ENCODE results near the gene CYTH1. TPM values are rescaled to one million over a fixed set of nuclear protein-coding genes. Genes with fewer than 3 reads are reported as not detected.

CYTH1 gene
- total RNA-seq, 2 experiments from 2014 or later, result 73.0 to 148 TPM

DNA sequence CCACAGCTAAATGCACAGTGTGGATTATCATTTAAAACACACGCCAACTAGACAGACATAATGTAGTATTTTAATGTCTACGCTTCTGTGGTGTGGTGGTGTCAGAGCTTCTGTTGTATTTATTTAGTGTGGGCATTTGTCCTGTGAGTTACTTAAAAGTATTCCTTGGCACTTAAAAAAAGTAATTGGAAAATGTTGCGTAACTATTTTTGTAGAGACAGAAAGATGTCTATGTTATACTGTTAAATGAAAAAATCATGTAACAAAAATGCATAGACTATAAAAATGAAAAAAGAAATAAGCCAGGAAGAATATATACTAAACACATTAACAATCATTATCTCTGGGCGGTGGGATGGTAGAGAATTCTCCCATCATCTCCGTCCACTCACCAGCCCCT, 39.2 kb downstream of the CYTH1 start:
- DNase-seq (ENCODE audit: low spot score), result no peak
- H4K20me1 ChIP-seq (ENCODE audit: insufficient read depth, low read length), result peaks cover 4% of the 10 kb centered on the region; the same call in 1 of the 2 replicates
- no peak overlapping the region for H2AFZ ChIP-seq (ENCODE audit: low read length)
- peaks cover 94% of the 10 kb centered on the region for H3K79me2 ChIP-seq (ENCODE audit: insufficient read depth, low read depth, low read length)
- TF ChIP-seq CTCF (conservative IDR thresholded peaks at IDR 0.05; ENCODE audit: low read length) (no peak), EZH2phosphoT487 (IDR thresholded peaks at IDR 0.05; ENCODE audit: borderline replicate concordance, low read depth, low read length) (no peak)
- POLR2A ChIA-PET, result interaction anchor here (0.8 to 11.3 kb wide), 8 partner anchors 9 to 34 kb away, joined by 3 to 127 read pairs (median 8); no protein-coding TSS in a partner anchor
- intact Hi-C loops (cut with micrococcal nuclease; ENCODE audit: unreplicated experiment), result no loop called here
- H3K4me3 ChIP-seq (ENCODE audit: low read depth, low read length, poor library complexity, severe bottlenecking), result no peak overlapping the region
- CTCF ChIA-PET (ENCODE audit: unreplicated experiment), result interaction anchor here (0.6 to 1.5 kb wide), 4 partner anchors 13 to 36 kb away, joined by 3 to 5 read pairs (median 4); no protein-coding TSS in a partner anchor
- no peak overlapping the region for H3K27ac ChIP-seq (ENCODE audit: low read depth, low read length, poor library complexity, severe bottlenecking)
- 0 out of 2 replicates have a peak overlapping the region, but pooled peaks have one; percentile 4 for H3K4me2 ChIP-seq (ENCODE audit: low read length)
- no peaks in the 10 kb centered on the region for H3K9me3 ChIP-seq (ENCODE audit: low read length)
- no TSS peak for BruUV-seq (replicated peaks)
- peaks cover 100% of the 10 kb centered on the region for H3K4me1 ChIP-seq (ENCODE audit: insufficient read depth, low read length, poor library complexity, severe bottlenecking)
- H3K36me3 ChIP-seq (ENCODE audit: insufficient read depth, low read length), result no peaks in the 10 kb centered on the region
- H3K9me2 ChIP-seq (ENCODE audit: insufficient read depth, low read length), result no peaks in the 10 kb centered on the region

GRCh38 chr17:78741644-78742284, 40.3 kb downstream of the CYTH1 start:
- Histone ChIP-seq H4K20me1 (ENCODE audit: insufficient read depth, low read length) (peaks cover 4% of the 10 kb centered on the region; the same call in 1 of the 2 replicates), H3K36me3 (ENCODE audit: insufficient read depth, low read length) (no peaks in the 10 kb centered on the region), H3K4me3 (ENCODE audit: low read depth, low read length, poor library complexity, severe bottlenecking) (peak overlapping the region; percentile 20), H3K9me2 (ENCODE audit: insufficient read depth, low read length) (no peaks in the 10 kb centered on the region), H2AFZ (ENCODE audit: low read length) (no peak overlapping the region; the same call in 1 of the 2 replicates), H3K79me2 (ENCODE audit: insufficient read depth, low read depth, low read length) (peaks cover 94% of the 10 kb centered on the region), H3K4me2 (ENCODE audit: low read length) (peak overlapping the region; percentile 93), H3K4me1 (ENCODE audit: insufficient read depth, low read length, poor library complexity, severe bottlenecking) (peaks cover 100% of the 10 kb centered on the region), H3K9me3 (ENCODE audit: low read length) (no peaks in the 10 kb centered on the region), H3K27ac (ENCODE audit: low read depth, low read length, poor library complexity, severe bottlenecking) (peak overlapping the region; percentile 90)
- POLR2A ChIA-PET, result interaction anchor here (0.8 to 11.3 kb wide), 11 partner anchors 8 to 32 kb away, joined by 3 to 127 read pairs (median 8); no protein-coding TSS in a partner anchor
- BruUV-seq (replicated peaks), result no TSS peak
- CTCF ChIA-PET (ENCODE audit: unreplicated experiment), result interaction anchor here (1.0 to 1.1 kb wide), 3 partner anchors 20 to 33 kb away, joined by 3 to 4 read pairs (median 3); no protein-coding TSS in a partner anchor
- intact Hi-C loops (cut with micrococcal nuclease; ENCODE audit: unreplicated experiment), result no loop called here
- TF ChIP-seq EZH2phosphoT487 (IDR thresholded peaks at IDR 0.05; ENCODE audit: borderline replicate concordance, low read depth, low read length), result no peak
- no peak for DNase-seq (ENCODE audit: low spot score)

- H3K4me2 ChIP-seq (ENCODE audit: low read length), result peak overlapping the region; percentile 93
- intact Hi-C loops (cut with micrococcal nuclease; ENCODE audit: unreplicated experiment), result loop anchor here (1.0 to 10.0 kb wide), 4 partner anchors 17 to 1275 kb away; no protein-coding TSS in a partner anchor
- H3K36me3 ChIP-seq (ENCODE audit: insufficient read depth, low read length), result no peaks in the 10 kb centered on the region
- H3K9me3 ChIP-seq (ENCODE audit: low read length), result no peaks in the 10 kb centered on the region
- peak overlapping the region; percentile 82 for H3K4me3 ChIP-seq (ENCODE audit: low read depth, low read length, poor library complexity, severe bottlenecking)
- peak overlapping the region; percentile 90 for H3K27ac ChIP-seq (ENCODE audit: low read depth, low read length, poor library complexity, severe bottlenecking)
- DNase-seq (ENCODE audit: low spot score), result peak; percentile 84
- TF ChIP-seq CTCF (conservative IDR thresholded peaks at IDR 0.05; ENCODE audit: low read length) (no peak), EZH2phosphoT487 (IDR thresholded peaks at IDR 0.05; ENCODE audit: borderline replicate concordance, low read depth, low read length) (no peak)
- peaks cover 88% of the 10 kb centered on the region for H3K4me1 ChIP-seq (ENCODE audit: insufficient read depth, low read length, poor library complexity, severe bottlenecking)
- peaks cover 12% of the 10 kb centered on the region; the same call in 1 of the 2 replicates for H4K20me1 ChIP-seq (ENCODE audit: insufficient read depth, low read length)
- no peaks in the 10 kb centered on the region for H3K9me2 ChIP-seq (ENCODE audit: insufficient read depth, low read length)
- ChIA-PET POLR2A (interaction anchor here (0.6 to 11.3 kb wide), 14 partner anchors 9 to 252 kb away, joined by 3 to 127 read pairs (median 4); no protein-coding TSS in a partner anchor), CTCF (ENCODE audit: unreplicated experiment) (interaction anchor here (1.2 to 1.8 kb wide), 3 partner anchors 20 to 30 kb away, joined by 4 to 9 read pairs (median 5); no protein-coding TSS in a partner anchor)
- no TSS peak for BruUV-seq (replicated peaks)
- H2AFZ ChIP-seq (ENCODE audit: low read length), result peak overlapping the region; percentile 8; the same call in 1 of the 2 replicates
- H3K79me2 ChIP-seq (ENCODE audit: insufficient read depth, low read depth, low read length), result peaks cover 94% of the 10 kb centered on the region
These were observed 42.6 kb downstream of the CYTH1 start for GRCh38 chr17:78739331-78739931.

Data from OCI-LY7 (cell line).